ENCODE measurements around the gene IYD.
"Not testable (repeated sequence)": the region's sequence is repeated elsewhere in the genome, so short reads cannot be mapped to it uniquely, and the experiment has no call there.

The IYD gene

GRCh38 chr6:150352321-150353296 is 16.2 kb upstream of the IYD start:
- DNase-seq = no peak

GRCh38 chr6:150353445-150353844 is 15.4 kb upstream of the IYD start:
- no peak for DNase-seq

GRCh38 chr6:150354754-150355571 is 13.8 kb upstream of the IYD start:
- DNase-seq = no peak

- DNase-seq = no peak
These were observed 12.9 kb upstream of the IYD start for GRCh38 chr6:150355932-150356331.

- no peak for DNase-seq
These were observed 6.9 kb upstream of the IYD start for GRCh38 chr6:150361876-150362275.

- no peak for DNase-seq
These were observed 5.1 kb upstream of the IYD start for GRCh38 chr6:150363733-150364132.

GRCh38 chr6:150366118-150366778 is 2.6 kb upstream of the IYD start:
- DNase-seq = no peak

GRCh38 chr6:150369408-150369807 is 596 bp downstream of the IYD start:
- DNase-seq = no peak

GRCh38 chr6:150370112-150370511 is 1.3 kb downstream of the IYD start:
- DNase-seq = no peak

- DNase-seq = no peak
These were observed 2.5 kb downstream of the IYD start for GRCh38 chr6:150371356-150371755.

GRCh38 chr6:150372051-150372450 is 3.2 kb downstream of the IYD start:
- no peak for DNase-seq

- DNase-seq = no peak
These were observed 4.5 kb downstream of the IYD start for GRCh38 chr6:150373260-150373701.

- not testable (repeated sequence) for DNase-seq
These were observed 5.5 kb downstream of the IYD start for GRCh38 chr6:150374346-150374745.

- no peak for DNase-seq
These were observed 8.5 kb downstream of the IYD start for GRCh38 chr6:150377211-150377781.

GRCh38 chr6:150380256-150380655 is 11.4 kb downstream of the IYD start:
- DNase-seq = no peak

GRCh38 chr6:150382171-150382570 is 13.4 kb downstream of the IYD start:
- DNase-seq = no peak

- no peak for DNase-seq
These were observed 22.6 kb downstream of the IYD start for GRCh38 chr6:150391414-150391813.

GRCh38 chr6:150391890-150392289 is 23.1 kb downstream of the IYD start:
- no peak for DNase-seq

- DNase-seq = no peak
These were observed 23.8 kb downstream of the IYD start for GRCh38 chr6:150392452-150393220.

GRCh38 chr6:150394053-150394898 is 25.5 kb downstream of the IYD start:
- DNase-seq = no peak

GRCh38 chr6:150394899-150395295 is 26.1 kb downstream of the IYD start:
- no peak for DNase-seq
